ENCODE data around the gene CELSR2.

- TF ChIP-seq CTCF (IDR thresholded peaks at IDR 0.05) = no peak
- TF ChIP-seq ZFX (IDR thresholded peaks at IDR 0.05; ENCODE audit: borderline replicate concordance) = no peak
These were observed 3.0 kb downstream of the CELSR2 start for GRCh38 chr1:109252167-109252892.
